DND-41 (cell line): Measurements from ENCODE around the gene OR2T1.
"Not testable (repeated sequence)": the region's sequence is repeated elsewhere in the genome, so short reads cannot be mapped to it uniquely, and the experiment has no call there.

Experiments used
- CTCF ChIP-seq: IDR thresholded peaks from 2 replicates; pipeline ENCODE4 v1.5.1; 2012; ENCODE audit warnings: borderline replicate concordance, low read length, moderate library complexity, mild to moderate bottlenecking; ENCODE audit not compliant: poor library complexity, severe bottlenecking; ENCODE audit errors: extremely low read depth
- EZH2 ChIP-seq: IDR thresholded peaks from 3 replicates; pipeline ENCODE4 v1.6.1; 2012; ENCODE audit warnings: borderline replicate concordance, low read depth, mild to moderate bottlenecking, moderate library complexity, low read length, inconsistent platforms; ENCODE audit not compliant: severe bottlenecking

DNA sequence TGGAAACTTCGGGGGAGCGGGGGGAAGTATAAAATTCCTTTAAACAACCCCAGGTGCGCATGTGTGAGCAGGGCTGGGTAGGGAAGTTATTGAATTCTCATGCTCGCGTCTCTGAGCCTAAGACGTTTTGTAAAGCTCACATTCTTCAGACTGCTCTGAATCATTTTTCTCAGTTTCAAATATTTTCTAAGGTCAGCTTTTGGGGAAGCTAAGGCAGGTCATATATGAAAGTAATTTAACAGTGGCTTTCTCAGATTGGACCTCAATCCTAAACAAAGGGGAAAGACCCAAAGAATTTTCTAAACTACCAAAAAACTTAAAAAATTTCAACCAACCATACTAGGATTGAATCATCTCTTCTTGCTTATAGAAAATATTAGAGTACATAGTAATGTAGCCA lies 32.1 kb downstream of the OR2T1 start:
- TF ChIP-seq CTCF, EZH2: not testable (repeated sequence)
